ENCODE data around the gene MOCS3.

- TF ChIP-seq CTCF (IDR thresholded peaks at IDR 0.05): no peak
- no peak for TF ChIP-seq POLR2A (IDR thresholded peaks at IDR 0.05)
Observed at GRCh38 chr20:51011479-51011878, 52.9 kb downstream of the MOCS3 start.
